C4-2B (cell line): ENCODE data around the gene LMAN1L.

Source experiments
- CTCF ChIP-seq: fragments of 450-650 bp; conservative IDR thresholded peaks from 2 replicates; pipeline ENCODE4 v1.5.1; 2017; ENCODE audit warnings: mild to moderate bottlenecking
- ZFX ChIP-seq: fragments of 450-650 bp; IDR thresholded peaks from 2 replicates; pipeline ENCODE4 v1.6.1; 2017

- TF ChIP-seq CTCF (no peak), ZFX (no peak)
These were observed 34.0 kb upstream of the LMAN1L start for GRCh38 chr15:74778599-74778970.
